Measurements from ENCODE around the gene GRID1.

GRID1 gene

DNA sequence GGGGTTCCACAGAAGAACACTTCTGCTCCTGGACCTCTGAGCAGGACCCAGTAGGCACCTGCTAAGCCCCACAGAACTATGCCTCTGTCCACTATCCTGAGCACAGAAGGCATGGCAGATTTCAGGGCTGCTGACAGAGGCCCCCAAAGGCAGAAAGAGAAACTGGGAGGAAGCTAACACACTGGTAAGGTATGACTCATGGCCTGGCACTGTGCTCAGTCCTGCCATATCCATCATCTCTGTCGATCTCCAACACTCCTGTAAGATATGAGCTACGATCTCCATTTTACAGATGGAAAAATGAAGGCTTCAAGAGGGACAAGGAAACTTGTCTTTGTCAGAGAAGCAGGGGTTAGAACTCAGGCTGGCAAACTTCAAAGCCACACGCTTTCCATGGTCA is 62.2 kb downstream of the GRID1 start:
- Histone ChIP-seq H3K4me3 (no peak overlapping the region), H3K27ac (no peak overlapping the region)

GRCh38 chr10:86303626-86304025 is 63.0 kb downstream of the GRID1 start:
- Histone ChIP-seq H3K27ac (no peak overlapping the region), H3K4me3 (no peak overlapping the region)

GRCh38 chr10:86301971-86302370 is 64.6 kb downstream of the GRID1 start:
- H3K27ac ChIP-seq: no peak overlapping the region
- no peak overlapping the region for H3K4me3 ChIP-seq

DNA sequence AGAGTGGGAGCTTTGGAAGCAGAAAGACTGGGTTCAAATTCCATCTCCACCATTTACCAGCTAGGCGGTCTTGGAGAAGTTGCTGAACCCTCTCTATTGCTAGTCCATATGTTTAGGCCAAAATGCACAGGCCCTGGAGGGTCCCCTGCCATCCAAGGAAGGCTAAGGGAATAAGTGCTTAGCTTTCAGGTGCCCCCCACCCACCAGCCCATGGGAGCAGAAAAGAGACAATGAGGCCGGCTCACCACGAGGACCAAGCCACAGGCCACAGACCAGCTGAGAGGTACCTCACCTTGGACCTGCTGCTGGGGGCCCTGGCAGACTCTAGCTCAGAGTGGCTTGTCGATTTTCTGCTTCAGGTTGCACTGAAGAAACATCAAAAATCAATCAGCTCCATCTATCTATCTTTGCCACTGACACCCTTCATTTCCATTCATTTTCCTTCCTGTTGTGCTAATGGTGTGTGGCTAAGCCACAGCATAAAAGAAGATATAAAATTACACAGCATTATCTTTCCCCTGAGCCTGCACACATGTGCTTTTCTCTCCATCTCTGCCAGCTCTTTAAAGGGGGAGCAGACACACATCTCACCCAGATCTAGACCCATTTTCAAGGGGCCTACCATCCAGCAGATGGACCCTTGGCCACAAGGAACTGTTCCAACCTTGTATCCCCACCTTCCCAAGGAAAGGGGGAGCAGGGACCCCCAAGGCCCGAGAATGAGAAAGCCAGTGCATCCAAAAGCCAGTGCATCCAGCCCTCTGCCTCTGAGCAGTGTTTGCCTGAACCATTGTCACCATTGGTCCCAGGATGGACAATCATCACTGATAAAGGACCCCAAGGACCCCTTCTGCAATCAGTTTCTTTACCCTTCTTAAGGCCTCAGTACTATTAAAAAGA is 65.4 kb downstream of the GRID1 start:
- Histone ChIP-seq H3K27ac (no peak overlapping the region), H3K4me3 (no peak overlapping the region)

DNA sequence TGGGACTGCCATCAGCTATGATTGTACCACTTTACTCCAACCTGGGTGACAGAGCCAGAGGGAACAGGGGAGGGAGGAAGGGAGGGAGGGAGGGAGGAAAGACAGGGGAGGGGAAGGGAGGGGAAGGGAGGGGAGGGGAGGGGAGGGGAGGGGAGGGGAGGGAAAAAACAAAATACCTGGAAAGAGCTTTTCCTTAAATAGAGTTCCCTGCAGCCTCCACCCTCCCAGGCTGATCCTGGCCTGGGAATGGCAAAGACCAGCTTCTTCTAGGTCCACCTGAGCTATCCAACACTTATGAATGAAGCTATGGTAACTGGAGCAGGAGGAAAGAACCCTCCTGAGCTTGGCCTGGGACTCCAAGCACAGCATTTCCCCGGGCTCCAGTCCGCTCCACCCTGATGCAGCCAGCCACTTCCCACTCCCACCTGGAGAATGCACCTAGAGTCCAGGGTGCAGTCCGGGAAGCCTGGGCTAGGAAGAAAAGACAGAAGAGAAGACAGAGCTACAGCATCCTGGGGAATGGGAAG is 66.1 kb downstream of the GRID1 start:
- Histone ChIP-seq H3K4me3 (no peak overlapping the region), H3K27ac (no peak overlapping the region)

GRCh38 chr10:86299562-86299961 is 67.0 kb downstream of the GRID1 start:
- H3K4me3 ChIP-seq: no peak overlapping the region
- H3K27ac ChIP-seq: no peak overlapping the region

DNA sequence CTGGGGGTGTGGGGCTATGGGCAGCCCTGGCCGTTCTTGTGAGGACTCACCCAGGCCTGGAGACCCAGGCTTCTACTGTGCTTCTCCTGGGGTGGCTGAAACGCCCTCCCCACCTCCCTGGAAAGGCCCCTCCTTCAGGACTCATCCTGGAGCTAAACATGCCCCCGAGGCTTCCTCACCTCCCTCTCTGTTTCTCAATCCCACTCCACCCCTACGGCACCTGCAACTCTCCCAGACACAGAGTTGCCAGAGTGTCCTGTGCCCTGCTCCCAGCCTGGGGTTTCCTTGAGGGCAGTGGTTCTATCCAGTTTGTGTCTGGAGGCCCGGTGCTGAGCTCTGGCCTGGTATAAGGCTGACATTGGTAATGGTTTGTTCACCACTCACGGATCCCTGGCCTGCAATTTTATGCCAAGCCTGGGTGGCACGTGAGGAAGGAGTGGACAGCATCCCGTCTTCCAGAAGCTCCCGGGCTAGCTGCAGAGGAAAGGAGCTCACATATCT is 68.0 kb downstream of the GRID1 start:
- Histone ChIP-seq H3K4me3 (no peak overlapping the region), H3K27ac (no peak overlapping the region)

DNA sequence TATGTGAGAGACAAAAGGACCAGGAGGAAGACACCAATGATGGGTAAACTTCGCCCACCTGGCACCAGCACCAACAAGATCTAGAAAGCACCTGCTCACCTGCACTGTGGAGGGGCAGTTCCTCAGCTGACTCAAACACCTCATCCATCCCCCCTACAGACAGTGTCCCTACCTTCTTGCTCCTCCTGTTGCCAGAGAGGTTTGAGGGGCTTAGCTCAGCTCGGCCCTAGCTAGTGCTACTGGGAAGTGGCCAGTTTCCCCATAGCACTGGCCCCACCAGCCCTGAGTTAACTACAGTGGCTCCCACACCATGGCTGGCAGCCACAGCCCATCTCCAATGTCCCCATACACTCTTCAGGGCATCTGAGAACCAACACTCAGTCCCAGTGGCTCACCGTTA is 70.8 kb downstream of the GRID1 start:
- H3K4me3 ChIP-seq: no peak overlapping the region
- H3K27ac ChIP-seq: no peak overlapping the region

- H3K27ac ChIP-seq: no peak overlapping the region
- H3K4me3 ChIP-seq: no peak overlapping the region
These were observed 71.2 kb downstream of the GRID1 start for GRCh38 chr10:86295351-86295750.

- H3K4me3 ChIP-seq: no peak overlapping the region
- H3K27ac ChIP-seq: no peak overlapping the region
These were observed 72.0 kb downstream of the GRID1 start for GRCh38 chr10:86294346-86295265.

- Histone ChIP-seq H3K4me3 (no peak overlapping the region), H3K27ac (no peak overlapping the region)
These were observed 73.2 kb downstream of the GRID1 start for GRCh38 chr10:86293396-86293791.

DNA sequence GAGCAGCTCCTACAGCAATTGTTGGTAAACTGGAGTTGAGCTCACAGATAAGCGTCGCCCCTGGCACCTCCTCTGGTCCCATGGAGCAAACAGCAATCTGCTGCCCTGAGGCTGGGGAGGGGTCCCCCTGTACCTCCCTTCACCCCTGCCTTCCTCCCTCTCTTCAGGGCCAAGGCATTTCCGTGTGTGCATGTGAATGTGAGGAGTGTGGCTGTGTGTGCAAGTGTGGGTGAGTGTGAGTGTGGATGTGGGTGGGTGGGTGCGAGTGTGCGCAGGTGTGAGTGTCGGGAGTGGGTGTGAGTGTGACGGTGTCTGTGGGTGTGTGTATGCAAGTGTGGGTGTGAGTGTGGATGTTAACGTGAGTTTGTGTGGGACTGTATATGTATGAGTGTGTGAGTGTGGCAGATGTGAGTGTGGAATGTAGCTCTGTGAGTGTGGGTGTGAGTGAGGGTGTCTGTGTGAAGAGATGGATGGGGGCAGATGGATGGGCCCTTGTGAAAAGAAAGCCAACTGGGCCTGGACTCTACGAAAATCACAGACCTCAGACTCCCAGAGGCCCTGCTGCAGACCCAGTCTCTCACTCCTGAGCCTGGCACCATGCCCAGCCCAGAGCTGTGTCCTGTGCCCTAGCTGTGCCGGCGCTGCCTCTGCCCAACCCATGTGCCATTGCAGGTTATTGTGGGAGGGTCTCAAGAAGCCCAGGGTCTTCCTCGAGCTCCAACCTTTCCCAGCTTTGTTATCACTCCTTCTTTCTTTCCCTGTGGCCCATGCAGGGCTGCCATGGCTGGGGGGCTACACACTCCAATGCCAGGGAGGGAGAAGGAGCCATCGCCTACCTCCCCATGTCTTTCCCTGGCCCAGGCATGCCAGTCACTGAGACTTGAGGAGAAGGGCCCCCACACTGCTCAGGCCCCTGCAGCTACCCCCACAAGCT is 73.9 kb downstream of the GRID1 start:
- no peak overlapping the region for H3K4me3 ChIP-seq
- no peak overlapping the region for H3K27ac ChIP-seq

- Histone ChIP-seq H3K4me3 (no peak overlapping the region), H3K27ac (no peak overlapping the region)
These were observed 74.8 kb downstream of the GRID1 start for GRCh38 chr10:86291616-86292340.

- H3K27ac ChIP-seq: no peak overlapping the region
- H3K4me3 ChIP-seq: no peak overlapping the region
These were observed 75.5 kb downstream of the GRID1 start for GRCh38 chr10:86290933-86291615.

GRCh38 chr10:86289577-86289868 is 77.1 kb downstream of the GRID1 start:
- Histone ChIP-seq H3K4me3 (no peak overlapping the region), H3K27ac (no peak overlapping the region)

GRCh38 chr10:86288695-86289576 is 77.7 kb downstream of the GRID1 start:
- H3K4me3 ChIP-seq: no peak overlapping the region
- no peak overlapping the region for H3K27ac ChIP-seq

GRCh38 chr10:86287966-86288579 is 78.5 kb downstream of the GRID1 start:
- Histone ChIP-seq H3K27ac (no peak overlapping the region), H3K4me3 (no peak overlapping the region)
